ENCODE data around the gene GRIK5. TPM values are rescaled to one million over a fixed set of nuclear protein-coding genes. Genes with fewer than 3 reads are reported as not detected.

The GRIK5 gene
- total and polyA plus RNA-seq, 2 donors from 2014 or later, result 8.9 to 16.2 TPM

DNA sequence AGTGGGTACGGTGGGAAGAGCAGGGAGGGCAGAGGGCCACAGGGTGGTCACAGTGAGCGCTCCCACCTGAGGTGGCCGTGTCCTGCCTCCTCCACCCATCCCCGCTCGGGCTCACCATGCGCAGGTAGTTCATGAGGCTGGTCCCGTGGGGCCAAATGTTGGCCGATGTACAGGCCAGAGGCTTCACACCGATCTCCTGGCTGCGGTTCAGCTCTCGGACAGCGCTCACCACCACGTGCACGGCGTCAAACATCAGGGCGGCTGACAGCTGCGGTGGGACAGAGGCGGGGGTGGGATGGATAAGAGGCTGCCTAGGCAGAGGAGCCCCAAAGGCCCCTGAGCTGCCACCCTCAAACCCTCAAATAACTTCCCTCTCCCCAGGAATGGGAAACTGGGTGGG, 15.8 kb downstream of the GRIK5 start:
- Histone ChIP-seq H3K4me3 (ENCODE audit: low read length in 3 of 3) (no peak overlapping the region), H3K9me3 (ENCODE audit: control insufficient read depth in 2 of 3, insufficient read depth in 1 of 3, low read length in 3 of 3) (no peaks in the 10 kb centered on the region), H3K9ac (ENCODE audit: low read length in 3 of 3) (no peak overlapping the region), H3K4me1 (ENCODE audit: control insufficient read depth in 2 of 3, insufficient read depth in 2 of 3, low read depth in 1 of 3, low read length in 3 of 3) (no peaks in the 10 kb centered on the region), H3K27me3 (ENCODE audit: control insufficient read depth, insufficient read depth, low read length) (no peaks in the 10 kb centered on the region), H3K36me3 (ENCODE audit: control insufficient read depth in 2 of 3, insufficient read depth in 3 of 3, low read length in 3 of 3) (no peaks in the 10 kb centered on the region), H3K27ac (ENCODE audit: low read depth in 2 of 2, low read length in 2 of 2) (no peak overlapping the region)
- TF ChIP-seq, protein P1, sequence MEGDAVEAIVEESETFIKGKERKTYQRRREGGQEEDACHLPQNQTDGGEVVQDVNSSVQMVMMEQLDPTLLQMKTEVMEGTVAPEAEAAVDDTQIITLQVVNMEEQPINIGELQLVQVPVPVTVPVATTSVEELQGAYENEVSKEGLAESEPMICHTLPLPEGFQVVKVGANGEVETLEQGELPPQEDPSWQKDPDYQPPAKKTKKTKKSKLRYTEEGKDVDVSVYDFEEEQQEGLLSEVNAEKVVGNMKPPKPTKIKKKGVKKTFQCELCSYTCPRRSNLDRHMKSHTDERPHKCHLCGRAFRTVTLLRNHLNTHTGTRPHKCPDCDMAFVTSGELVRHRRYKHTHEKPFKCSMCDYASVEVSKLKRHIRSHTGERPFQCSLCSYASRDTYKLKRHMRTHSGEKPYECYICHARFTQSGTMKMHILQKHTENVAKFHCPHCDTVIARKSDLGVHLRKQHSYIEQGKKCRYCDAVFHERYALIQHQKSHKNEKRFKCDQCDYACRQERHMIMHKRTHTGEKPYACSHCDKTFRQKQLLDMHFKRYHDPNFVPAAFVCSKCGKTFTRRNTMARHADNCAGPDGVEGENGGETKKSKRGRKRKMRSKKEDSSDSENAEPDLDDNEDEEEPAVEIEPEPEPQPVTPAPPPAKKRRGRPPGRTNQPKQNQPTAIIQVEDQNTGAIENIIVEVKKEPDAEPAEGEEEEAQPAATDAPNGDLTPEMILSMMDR (IDR thresholded peaks at IDR 0.05; ENCODE audit: borderline replicate concordance, extremely low read depth, insufficient read depth), result no peak
- DNase-seq (no peak), FAIRE-seq (no peak)
- intact Hi-C loops (cut with DNase I), result no loop called here

DNA sequence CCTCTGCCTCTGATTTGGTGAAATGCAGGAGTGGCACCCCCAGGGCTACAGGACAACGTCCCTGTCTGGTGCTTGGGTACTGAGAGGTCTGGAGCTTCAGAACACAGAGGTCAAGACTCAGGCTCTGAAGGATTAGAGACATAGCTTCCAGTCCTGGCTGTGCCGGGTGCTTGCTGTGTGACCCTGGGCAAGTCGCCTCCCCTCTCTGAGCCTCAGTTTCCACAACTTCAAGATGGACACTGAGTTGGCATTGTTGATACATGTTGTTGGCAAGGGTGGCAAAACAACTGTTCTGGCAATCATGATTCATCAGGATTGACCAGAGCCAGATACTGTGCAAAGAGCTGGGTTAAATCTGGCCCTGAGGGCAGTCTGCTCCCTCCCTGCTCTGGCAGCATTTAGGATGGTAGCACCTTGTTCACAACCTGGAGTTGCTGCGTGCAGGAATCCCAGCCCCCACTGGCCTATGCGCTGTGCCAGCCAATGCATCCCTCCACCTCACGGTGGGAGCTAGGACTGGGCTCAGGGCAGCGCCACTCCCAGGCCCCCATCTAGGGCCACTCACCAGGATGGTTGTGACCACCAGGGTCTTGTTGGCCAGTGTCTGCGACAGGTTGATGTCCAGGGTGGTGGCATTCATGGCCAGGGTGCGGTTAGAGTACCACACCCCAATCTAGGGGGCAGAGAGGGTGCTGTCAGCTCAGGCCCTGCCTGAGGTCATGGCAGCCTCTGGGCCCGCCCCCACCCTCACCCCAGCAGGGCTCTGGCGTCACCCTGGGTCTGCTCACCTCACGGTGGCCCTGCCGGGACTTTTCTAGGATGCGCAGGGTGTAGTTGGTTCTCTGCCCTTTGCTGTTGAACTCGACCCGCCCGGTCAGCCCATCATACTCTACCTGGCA, 16.7 kb downstream of the GRIK5 start:
- H3K36me3 ChIP-seq (ENCODE audit: control insufficient read depth in 2 of 3, insufficient read depth in 3 of 3, low read length in 3 of 3), result no peaks in the 10 kb centered on the region
- FAIRE-seq, result no peak
- intact Hi-C loops (cut with DNase I), result no loop called here
- no peaks in the 10 kb centered on the region for H3K27me3 ChIP-seq (ENCODE audit: control insufficient read depth, insufficient read depth, low read length)
- H3K9ac ChIP-seq (ENCODE audit: low read length in 3 of 3), result no peak overlapping the region
- H3K4me3 ChIP-seq (ENCODE audit: low read length in 3 of 3), result no peak overlapping the region
- TF ChIP-seq, protein P1 (IDR thresholded peaks at IDR 0.05; ENCODE audit: borderline replicate concordance, extremely low read depth, insufficient read depth), result no peak
- H3K4me1 ChIP-seq (ENCODE audit: control insufficient read depth in 2 of 3, insufficient read depth in 2 of 3, low read depth in 1 of 3, low read length in 3 of 3), result no peaks in the 10 kb centered on the region
- H3K27ac ChIP-seq (ENCODE audit: low read depth in 2 of 2, low read length in 2 of 2), result no peak overlapping the region
- no peak for DNase-seq
- no peaks in the 10 kb centered on the region for H3K9me3 ChIP-seq (ENCODE audit: control insufficient read depth in 2 of 3, insufficient read depth in 1 of 3, low read length in 3 of 3)

DNA sequence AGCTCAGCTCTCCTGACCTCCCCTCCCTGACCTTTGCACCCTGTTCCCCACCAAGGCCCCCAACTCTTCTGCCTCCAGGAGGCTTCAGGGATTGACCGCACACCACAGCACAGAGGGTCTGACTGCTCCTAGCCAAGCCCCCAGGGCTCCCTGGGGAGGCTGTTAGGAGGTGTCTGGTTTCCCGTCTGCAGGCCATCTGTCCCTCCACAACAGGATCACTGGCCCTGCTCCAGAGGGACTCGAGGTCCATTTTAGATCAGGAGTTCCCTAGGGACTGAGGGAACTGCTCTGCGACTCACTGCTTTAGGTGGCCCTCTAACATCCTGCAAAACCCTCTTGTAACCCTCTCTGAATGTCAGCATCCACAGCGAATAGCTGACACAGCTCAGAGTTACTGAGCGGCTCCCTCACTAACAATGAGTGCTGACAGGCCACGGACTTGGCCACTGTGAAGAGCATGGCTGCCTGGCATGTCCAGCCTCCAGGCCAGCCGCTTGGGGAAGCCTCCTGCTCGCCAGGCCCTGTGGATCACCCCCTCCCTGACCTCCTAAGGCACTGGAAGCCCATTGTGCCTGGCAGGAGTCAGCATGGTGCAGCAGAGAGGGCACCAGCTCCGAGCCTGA, 17.7 kb downstream of the GRIK5 start:
- Histone ChIP-seq H3K9me3 (ENCODE audit: control insufficient read depth in 2 of 3, insufficient read depth in 1 of 3, low read length in 3 of 3) (no peaks in the 10 kb centered on the region), H3K27me3 (ENCODE audit: control insufficient read depth, insufficient read depth, low read length) (no peaks in the 10 kb centered on the region), H3K4me3 (ENCODE audit: low read length in 3 of 3) (no peak overlapping the region), H3K9ac (ENCODE audit: low read length in 3 of 3) (no peak overlapping the region), H3K27ac (ENCODE audit: low read depth in 2 of 2, low read length in 2 of 2) (no peak overlapping the region), H3K4me1 (ENCODE audit: control insufficient read depth in 2 of 3, insufficient read depth in 2 of 3, low read depth in 1 of 3, low read length in 3 of 3) (no peaks in the 10 kb centered on the region), H3K36me3 (ENCODE audit: control insufficient read depth in 2 of 3, insufficient read depth in 3 of 3, low read length in 3 of 3) (no peaks in the 10 kb centered on the region)
- FAIRE-seq, result no peak
- no peak for DNase-seq
- intact Hi-C loops (cut with DNase I), result no loop called here
- TF ChIP-seq, protein P1 (IDR thresholded peaks at IDR 0.05; ENCODE audit: borderline replicate concordance, extremely low read depth, insufficient read depth), result no peak

Data from kidney (tissue), 14 donors.